Adrenal gland (tissue), 5 donors: Measurements from ENCODE around the gene ADAMTSL3.

Experiments
- CTCF ChIP-seq, 6 experiments: fragments of 450-650 bp in 4 of 6; fragments of 200-600 bp in 2 of 6; sonication (generic) in 1 of 6; IDR thresholded peaks; 1 replicate in 5 of 6; 2 replicates in 1 of 6; pipeline versions ENCODE4 v1.5.1 to v1.8.0; 2016 to 2021; ENCODE audit warnings: antibody characterized with exemption in 6 of 6, mild to moderate bottlenecking in 2 of 6, moderate library complexity in 1 of 6
- POLR2A ChIP-seq, 2 donors: fragments of 450-650 bp; IDR thresholded peaks; one replicate each; pipeline ENCODE4 v1.6.1; 2017; ENCODE audit warnings: antibody characterized with exemption in 2 of 2, mild to moderate bottlenecking in 2 of 2, moderate library complexity in 1 of 2
- donor health status: DM: no; HTN: no; CAD: no.

DNA sequence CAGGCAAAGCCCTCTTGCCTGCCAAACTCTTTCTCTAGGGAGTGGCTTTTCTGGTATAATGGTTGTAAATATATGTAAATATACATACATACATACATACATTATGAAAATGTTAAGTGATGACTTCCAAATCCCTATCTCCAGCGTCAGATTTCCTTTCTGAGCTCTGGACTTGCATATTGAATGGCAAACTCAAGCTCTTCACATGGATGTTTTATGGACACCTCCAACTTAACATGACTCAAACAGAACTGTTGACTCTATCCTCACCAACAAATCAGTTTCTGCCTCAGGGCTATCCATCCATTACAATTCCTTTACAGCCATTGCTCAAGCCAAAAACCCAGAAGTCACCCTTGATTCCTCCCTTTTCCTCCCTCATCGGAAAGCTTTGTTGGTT lies 45.1 kb downstream of the ADAMTSL3 start:
- TF ChIP-seq CTCF (IDR thresholded peaks at IDR 0.05): no peak
- TF ChIP-seq POLR2A (IDR thresholded peaks at IDR 0.05): no peak
